Retinal pigment epithelial cell (primary cell): ENCODE results near the gene DARS2.
"Not testable (repeated sequence)": the region's sequence is repeated elsewhere in the genome, so short reads cannot be mapped to it uniquely, and the experiment has no call there.

Experiments
- DNase-seq: peaks from one replicate; pipeline ENCODE4 v3.0.0-alpha.2; 2010; ENCODE audit warnings: low read depth
- H3K4me3 ChIP-seq: 2 replicates; pipeline ENCODE4 v1.5.1; 2011; ENCODE audit warnings: mild to moderate bottlenecking, low read length, control low read depth, moderate library complexity
- TF ChIP-seq, protein P1 (sequence below): conservative IDR thresholded peaks from 2 replicates; pipeline ENCODE4 v1.5.1; 2011; ENCODE audit warnings: low read depth, low read length, control low read depth, inconsistent platforms

DARS2 gene

DNA sequence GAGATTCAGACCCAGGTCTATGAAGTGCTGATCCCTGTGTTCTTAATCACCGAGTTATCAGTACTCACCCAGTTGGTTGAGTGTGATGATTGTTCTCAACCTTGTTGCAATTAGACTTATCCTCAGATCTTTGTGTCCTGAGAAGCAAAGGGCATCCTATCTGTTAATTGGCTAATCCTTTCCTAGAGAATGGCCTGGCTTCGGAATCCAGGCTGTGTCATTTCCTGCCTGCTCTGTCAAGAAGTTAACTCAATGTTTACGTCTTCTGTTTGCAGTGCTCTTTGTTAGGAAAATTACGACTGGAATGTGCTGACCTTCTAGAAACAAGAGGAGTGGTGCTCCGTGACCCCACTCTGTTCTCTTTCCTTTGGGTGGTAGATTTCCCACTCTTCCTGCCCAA lies 28.6 kb downstream of the DARS2 start:
- TF ChIP-seq, protein P1, sequence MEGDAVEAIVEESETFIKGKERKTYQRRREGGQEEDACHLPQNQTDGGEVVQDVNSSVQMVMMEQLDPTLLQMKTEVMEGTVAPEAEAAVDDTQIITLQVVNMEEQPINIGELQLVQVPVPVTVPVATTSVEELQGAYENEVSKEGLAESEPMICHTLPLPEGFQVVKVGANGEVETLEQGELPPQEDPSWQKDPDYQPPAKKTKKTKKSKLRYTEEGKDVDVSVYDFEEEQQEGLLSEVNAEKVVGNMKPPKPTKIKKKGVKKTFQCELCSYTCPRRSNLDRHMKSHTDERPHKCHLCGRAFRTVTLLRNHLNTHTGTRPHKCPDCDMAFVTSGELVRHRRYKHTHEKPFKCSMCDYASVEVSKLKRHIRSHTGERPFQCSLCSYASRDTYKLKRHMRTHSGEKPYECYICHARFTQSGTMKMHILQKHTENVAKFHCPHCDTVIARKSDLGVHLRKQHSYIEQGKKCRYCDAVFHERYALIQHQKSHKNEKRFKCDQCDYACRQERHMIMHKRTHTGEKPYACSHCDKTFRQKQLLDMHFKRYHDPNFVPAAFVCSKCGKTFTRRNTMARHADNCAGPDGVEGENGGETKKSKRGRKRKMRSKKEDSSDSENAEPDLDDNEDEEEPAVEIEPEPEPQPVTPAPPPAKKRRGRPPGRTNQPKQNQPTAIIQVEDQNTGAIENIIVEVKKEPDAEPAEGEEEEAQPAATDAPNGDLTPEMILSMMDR = no peak
- peak; percentile 61 for DNase-seq
- no peak overlapping the region for H3K4me3 ChIP-seq

DNA sequence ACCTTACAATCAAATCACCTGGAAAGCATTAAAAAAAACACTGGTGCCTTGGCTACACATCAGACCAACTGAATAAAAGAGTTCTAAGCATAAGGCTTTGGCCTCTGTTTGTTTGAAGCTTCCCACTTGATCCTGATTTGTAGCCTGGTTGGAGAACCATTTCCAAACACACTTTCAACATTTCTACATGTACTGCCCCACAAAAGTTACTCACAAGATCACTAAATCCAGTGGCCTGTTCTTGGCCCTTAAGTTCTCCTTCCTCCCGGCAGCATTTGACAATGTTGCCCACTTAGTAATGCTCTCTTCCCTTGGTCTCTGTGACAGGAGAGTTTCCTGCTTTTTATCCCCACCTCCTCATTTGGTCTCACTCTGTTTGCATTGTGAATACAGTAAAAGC lies 31.5 kb downstream of the DARS2 start:
- no peak for DNase-seq
- H3K4me3 ChIP-seq = no peak overlapping the region
- TF ChIP-seq, protein P1 = no peak

GRCh38 chr1:173856903-173857302 lies 32.4 kb downstream of the DARS2 start:
- TF ChIP-seq, protein P1 = no peak
- no peak overlapping the region for H3K4me3 ChIP-seq
- DNase-seq = no peak

GRCh38 chr1:173857363-173857917 lies 33.0 kb downstream of the DARS2 start:
- DNase-seq = no peak
- no peak overlapping the region for H3K4me3 ChIP-seq
- TF ChIP-seq, protein P1 = no peak

DNA sequence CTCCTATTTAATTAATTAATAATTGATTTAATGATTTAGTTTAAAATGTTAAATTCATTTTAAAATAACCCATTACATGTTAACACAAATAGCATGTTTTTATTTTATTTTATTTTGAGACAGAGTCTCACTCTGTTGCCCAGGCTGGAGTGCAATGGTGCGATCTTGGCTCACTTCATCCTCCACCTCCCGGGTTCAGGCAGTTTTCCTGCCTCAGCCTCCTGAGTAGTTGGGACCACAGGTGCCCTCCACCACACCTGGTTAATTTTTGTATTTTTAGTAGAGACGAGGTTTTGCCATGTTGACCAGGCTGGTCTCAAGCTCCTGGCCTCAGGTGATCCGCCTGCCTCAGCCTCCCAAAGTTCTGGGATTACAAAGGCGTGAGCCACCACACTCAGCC lies 35.1 kb downstream of the DARS2 start:
- not testable (repeated sequence) for H3K4me3 ChIP-seq, DNase-seq

DNA sequence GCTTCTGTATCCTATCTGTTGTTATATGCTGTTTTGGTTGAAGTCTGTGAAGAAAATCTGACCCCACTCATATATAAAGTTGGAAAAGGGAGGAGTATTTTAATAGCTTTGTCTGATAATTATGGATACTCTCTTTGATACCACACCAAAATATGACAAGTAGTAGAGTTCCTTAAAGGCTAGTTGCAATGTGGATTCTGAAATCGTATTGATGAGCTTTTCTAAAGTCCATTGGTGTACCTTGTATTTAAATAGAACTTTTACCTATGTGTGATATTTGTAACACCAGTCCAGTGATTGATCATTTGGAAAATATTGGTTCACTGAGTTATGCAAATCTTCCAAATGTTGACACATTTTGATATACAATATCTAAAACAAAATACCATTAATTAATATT lies 35.6 kb downstream of the DARS2 start:
- no peak overlapping the region for H3K4me3 ChIP-seq
- no peak for DNase-seq
- TF ChIP-seq, protein P1 = no peak

DNA sequence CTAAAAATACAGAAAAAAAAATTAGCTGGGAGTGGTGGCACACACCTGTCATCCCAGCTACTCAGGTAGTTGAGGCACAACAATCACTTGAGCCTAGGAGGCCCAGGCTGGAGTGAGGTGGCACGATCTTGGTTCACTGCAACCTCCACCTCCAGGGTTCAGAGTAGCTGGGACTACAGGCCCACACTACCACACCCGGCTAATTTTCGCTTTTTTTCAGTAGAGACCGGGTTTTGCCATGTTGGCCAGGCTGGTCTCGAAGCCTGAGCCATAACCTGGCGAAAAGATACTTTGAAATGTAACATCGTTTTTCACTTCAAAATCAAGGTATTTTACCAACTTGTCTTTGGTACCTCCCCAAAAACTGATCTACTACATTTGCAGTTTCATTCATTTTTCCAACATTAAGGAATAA lies 37.3 kb downstream of the DARS2 start:
- no peak for DNase-seq
- TF ChIP-seq, protein P1 = no peak
- no peak overlapping the region for H3K4me3 ChIP-seq

GRCh38 chr1:173862146-173862768 lies 37.8 kb downstream of the DARS2 start:
- not testable (repeated sequence) for H3K4me3 ChIP-seq, DNase-seq
